Keratinocyte (primary cell): ENCODE measurements around the gene DCPS.

Experiments
- EZH2 ChIP-seq: IDR thresholded peaks from one replicate; pipeline ENCODE4 v1.6.1; 2012; ENCODE audit warnings: inconsistent platforms, mild to moderate bottlenecking, low read length, moderate library complexity
- TF ChIP-seq, protein P1 (sequence below), 3 experiments: IDR thresholded peaks in 1 of 3; conservative IDR thresholded peaks in 1 of 3; optimal IDR thresholded peaks in 1 of 3; 2 replicates in 2 of 3; 3 replicates in 1 of 3; pipeline versions ENCODE3 to v1.5.1; 2011; ENCODE audit warnings: low read length in 3 of 3, mild to moderate bottlenecking in 3 of 3, moderate library complexity in 2 of 3, control low read depth in 1 of 3, inconsistent platforms in 1 of 3; ENCODE audit not compliant: insufficient read depth in 2 of 3; ENCODE audit errors: extremely low read depth in 1 of 3

DNA sequence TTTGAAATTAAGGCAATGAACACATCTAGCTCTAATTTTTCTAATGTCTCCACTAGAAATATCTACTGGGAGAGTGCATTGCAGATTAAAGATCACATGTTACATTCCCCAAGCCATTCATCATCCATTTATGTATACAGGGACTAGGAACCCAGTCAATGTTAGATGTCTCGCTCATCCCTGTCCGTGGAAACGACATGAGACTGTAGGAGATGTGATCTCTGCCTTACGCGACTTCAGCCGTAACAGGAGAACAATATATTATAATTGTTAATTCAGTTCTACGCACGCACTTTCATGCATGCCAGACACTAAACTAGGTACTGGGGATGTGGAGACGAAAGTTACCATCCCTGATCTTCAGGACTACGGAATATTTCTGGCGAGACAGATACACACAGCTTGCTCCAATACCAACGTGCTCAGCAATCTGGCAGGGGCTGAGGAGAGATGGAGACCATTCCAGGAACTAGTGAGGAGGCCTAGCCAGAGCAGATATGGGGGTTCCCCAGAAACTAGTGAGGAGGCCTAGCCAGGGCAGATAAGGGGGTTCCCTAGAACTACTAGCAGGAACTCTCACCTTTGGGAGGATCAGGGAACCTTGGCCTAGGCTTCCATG lies 706 bp downstream of the DCPS start:
- TF ChIP-seq, protein P1, sequence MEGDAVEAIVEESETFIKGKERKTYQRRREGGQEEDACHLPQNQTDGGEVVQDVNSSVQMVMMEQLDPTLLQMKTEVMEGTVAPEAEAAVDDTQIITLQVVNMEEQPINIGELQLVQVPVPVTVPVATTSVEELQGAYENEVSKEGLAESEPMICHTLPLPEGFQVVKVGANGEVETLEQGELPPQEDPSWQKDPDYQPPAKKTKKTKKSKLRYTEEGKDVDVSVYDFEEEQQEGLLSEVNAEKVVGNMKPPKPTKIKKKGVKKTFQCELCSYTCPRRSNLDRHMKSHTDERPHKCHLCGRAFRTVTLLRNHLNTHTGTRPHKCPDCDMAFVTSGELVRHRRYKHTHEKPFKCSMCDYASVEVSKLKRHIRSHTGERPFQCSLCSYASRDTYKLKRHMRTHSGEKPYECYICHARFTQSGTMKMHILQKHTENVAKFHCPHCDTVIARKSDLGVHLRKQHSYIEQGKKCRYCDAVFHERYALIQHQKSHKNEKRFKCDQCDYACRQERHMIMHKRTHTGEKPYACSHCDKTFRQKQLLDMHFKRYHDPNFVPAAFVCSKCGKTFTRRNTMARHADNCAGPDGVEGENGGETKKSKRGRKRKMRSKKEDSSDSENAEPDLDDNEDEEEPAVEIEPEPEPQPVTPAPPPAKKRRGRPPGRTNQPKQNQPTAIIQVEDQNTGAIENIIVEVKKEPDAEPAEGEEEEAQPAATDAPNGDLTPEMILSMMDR (optimal IDR thresholded peaks at IDR 0.05 in 1 of 3, IDR thresholded peaks at IDR 0.05 in 1 of 3, conservative IDR thresholded peaks at IDR 0.05 in 1 of 3; ENCODE audit: extremely low read depth in 1 of 3, insufficient read depth in 2 of 3, low read length in 3 of 3), result no peak
- TF ChIP-seq EZH2, result no peak
